Inflammatory macrophage (primary cell): Measurements from ENCODE around the gene XIRP2.
"Not testable (repeated sequence)": the region's sequence is repeated elsewhere in the genome, so short reads cannot be mapped to it uniquely, and the experiment has no call there.

Experiments used
- DNase-seq, 2 donors: peaks; one replicate each; pipeline ENCODE4 v3.0.0-alpha.2; 2020 to 2022

XIRP2 gene

GRCh38 chr2:167057446-167057845 lies 169.2 kb downstream of the XIRP2 start:
- no peak for DNase-seq

DNA sequence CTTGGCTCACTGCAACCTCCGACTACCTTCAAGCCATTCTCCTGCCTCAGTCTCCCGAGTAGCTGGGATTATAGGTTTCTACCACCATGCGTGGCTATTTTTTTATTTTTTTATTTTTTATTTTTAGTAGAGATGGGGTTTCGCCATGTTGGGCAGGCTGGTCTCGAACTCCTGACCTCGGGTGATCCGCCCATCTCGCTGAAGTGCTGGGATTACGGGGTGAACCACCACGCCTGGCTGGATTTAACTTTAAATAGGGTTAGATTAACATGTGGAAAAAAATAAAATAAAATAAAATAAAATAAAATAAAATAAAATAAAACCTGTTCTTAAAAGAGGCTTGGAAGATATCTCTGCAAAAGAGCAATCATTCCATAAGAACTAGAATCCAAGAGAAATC lies 170.9 kb downstream of the XIRP2 start:
- no peak for DNase-seq

DNA sequence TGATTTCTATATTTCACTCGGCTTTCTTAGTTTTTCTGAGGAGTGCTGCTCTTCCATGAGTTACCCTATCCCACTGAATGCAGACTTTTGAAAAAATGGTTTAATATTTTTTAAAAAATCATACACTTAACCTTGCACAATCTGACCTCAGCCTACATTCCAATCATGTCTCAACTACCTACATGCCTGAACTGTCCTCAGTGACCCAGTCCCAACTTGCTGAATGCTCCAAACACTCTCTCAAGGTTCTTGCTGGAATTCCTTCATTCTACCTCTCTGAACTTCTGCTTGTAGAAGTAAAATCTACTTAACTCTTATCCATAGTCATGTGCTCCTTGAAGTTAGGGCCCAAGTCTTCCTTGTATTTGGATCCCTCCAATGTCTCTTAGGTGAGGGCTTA lies 181.6 kb downstream of the XIRP2 start:
- no peak for DNase-seq

DNA sequence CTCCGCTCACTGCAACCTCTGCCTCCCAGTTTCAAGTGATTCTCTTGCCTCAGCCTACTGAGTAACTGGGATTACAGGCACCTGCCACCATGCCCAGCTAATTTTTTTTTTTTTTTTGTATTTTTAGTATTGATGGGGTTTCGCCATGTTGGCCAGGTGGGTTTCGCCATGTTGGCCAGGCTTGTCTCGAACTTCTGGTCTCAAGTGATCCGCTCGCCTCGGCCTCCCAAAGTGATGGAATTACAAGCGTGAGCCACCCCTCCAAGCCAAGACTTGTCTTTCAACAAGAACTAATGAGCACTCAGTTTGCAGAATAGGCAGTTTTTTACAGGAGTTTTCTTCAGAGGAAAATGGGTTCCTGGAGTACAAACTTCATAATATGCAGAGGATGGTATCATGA lies 187.4 kb downstream of the XIRP2 start:
- not testable (repeated sequence) for DNase-seq

GRCh38 chr2:167098931-167099330 lies 210.7 kb downstream of the XIRP2 start:
- DNase-seq, result not testable (repeated sequence)

DNA sequence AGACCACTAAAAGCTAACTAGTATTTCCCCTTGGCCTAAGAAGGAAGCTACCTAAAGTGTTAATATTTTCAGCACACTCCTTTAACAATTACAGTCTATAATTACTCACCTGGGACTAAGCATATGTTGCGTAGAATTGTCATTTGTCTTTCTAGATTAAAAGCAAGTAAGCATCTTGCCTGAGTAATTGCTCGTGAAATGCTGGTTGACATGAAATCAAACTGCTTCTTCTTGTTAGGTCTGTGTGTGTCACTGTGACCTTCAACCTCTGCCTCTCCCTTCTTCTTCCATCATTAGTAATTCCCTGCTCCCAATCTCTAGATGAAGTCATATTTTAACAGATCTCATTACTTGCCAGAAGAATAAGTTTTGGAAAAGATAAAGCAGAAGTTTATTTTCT lies 212.2 kb downstream of the XIRP2 start:
- DNase-seq, result no peak

GRCh38 chr2:167103028-167103756 lies 214.9 kb downstream of the XIRP2 start:
- no peak for DNase-seq

- DNase-seq, result no peak
Observed at GRCh38 chr2:167103757-167104133, 215.5 kb downstream of the XIRP2 start.

GRCh38 chr2:167104691-167105090 lies 216.4 kb downstream of the XIRP2 start:
- DNase-seq, result no peak

GRCh38 chr2:167109682-167110081 lies 221.4 kb downstream of the XIRP2 start:
- DNase-seq, result not testable (repeated sequence)

DNA sequence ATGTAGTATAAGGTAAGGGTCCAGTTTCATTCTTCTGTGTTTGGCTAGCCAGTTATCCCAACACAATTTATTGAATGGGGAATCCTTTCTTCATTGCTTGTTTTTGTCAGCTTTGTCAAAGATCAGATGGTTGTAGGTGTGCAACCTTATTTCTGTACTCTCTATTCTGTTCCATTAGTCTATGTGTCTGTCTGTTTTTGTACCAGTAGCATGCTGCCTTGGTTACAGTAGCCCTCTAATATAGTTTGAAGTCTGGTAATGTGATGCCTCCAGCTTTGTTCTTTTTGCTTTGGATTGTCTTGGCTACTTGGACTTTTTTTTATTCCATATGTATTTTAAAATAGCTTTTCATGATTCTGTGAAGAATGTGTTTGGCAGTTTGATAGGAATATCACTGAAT lies 222.1 kb downstream of the XIRP2 start:
- DNase-seq, result no peak

- no peak for DNase-seq
Observed at GRCh38 chr2:167114018-167114417, 225.7 kb downstream of the XIRP2 start.

GRCh38 chr2:167115541-167115940 lies 227.3 kb downstream of the XIRP2 start:
- DNase-seq, result no peak

- DNase-seq, result no peak
Observed at GRCh38 chr2:167122389-167122788, 234.1 kb downstream of the XIRP2 start.

DNA sequence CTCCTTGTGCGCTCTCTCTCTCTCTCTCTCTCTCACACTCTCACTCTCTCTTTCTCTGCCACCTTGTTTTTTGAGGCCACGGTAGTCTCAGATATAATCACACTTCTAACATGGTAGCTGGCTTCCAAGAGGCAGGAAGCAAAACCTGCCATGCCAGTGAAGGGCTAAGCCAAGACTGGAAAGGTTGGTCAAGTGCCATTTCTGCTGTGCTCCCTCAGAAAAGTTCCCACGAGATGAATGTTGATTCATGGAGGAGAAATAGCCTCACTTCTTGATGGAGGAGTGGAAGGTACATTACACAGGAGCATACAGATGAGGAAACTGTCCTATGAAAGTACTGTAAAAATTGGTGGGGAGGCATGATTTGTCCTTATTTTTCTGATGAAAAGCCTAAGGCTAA lies 237.9 kb downstream of the XIRP2 start:
- no peak for DNase-seq

DNA sequence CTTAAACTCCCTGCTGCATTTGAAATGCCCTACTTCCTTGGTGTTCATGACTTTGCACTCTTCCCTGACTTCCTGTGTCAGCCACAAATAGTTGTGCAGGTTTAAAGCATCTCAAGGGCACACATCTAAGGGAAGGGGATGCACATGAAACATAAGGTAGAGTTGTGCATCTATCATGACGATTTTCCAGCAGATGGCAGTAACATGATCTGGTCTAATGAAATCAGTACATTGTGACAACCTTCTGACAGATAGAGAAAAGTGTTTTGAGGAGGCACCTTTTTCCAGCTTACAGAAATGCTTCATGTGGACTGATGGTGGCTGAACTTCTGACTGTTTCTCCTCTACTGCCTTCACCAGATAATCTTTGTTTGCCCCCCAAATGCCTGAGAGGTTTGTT lies 238.9 kb downstream of the XIRP2 start:
- peak; percentile 7 to 13 for DNase-seq

- DNase-seq, result no peak
Observed at GRCh38 chr2:167128130-167128529, 239.8 kb downstream of the XIRP2 start.

- no peak for DNase-seq
Observed at GRCh38 chr2:167132066-167132465, 243.8 kb downstream of the XIRP2 start.

- DNase-seq, result no peak
Observed at GRCh38 chr2:167132906-167133555, 244.8 kb downstream of the XIRP2 start.

DNA sequence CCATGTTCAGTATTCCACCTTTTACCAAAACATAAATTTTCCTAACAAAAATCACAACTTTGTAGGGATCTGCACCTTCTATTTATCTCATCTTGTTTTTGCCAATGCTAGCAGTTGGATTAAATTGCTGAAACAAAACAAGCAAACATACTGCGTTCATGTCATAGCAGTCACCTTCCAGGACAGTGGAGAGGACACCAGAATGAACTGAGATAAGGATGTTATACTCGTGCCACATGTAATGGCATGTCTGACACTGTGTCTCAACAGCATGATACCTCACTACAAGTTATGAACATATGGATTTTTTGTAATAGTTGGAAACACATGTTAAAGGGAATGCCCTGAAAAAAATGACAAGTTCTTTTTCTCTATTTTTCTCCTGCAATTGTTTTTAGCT lies 245.3 kb downstream of the XIRP2 start:
- DNase-seq, result no peak

DNA sequence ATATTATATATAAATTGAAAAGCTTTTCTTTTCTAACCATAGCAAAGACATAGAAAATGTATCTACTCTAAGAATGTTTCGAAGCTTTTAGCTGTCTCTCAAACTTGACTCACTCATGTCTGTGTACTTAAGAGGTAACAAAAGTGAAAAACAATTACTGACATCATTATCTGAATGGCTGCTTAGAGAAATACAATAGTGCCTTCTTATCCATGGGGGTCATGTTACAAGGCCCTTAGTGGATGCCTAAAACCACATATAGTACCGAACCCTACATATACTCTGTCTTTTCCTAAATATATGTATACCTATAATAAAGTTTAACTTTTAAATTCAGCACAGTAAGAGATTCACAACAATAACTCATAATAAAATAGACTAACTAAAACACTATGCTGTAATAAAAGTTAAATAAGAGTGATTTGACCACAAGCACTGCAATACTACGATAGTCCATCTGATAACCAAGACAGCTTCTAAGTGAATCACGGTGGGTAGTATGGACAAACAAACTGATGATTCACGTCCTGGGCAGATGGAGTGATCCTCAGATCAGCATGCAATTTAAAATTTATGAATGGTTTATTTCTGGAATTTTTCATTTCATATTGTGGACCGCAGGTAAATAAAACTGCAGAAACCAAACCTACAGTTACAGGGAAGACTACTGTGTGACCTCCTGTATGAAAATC lies 246.2 kb downstream of the XIRP2 start:
- DNase-seq, result no peak

GRCh38 chr2:167135706-167136105 lies 247.4 kb downstream of the XIRP2 start:
- DNase-seq, result no peak

DNA sequence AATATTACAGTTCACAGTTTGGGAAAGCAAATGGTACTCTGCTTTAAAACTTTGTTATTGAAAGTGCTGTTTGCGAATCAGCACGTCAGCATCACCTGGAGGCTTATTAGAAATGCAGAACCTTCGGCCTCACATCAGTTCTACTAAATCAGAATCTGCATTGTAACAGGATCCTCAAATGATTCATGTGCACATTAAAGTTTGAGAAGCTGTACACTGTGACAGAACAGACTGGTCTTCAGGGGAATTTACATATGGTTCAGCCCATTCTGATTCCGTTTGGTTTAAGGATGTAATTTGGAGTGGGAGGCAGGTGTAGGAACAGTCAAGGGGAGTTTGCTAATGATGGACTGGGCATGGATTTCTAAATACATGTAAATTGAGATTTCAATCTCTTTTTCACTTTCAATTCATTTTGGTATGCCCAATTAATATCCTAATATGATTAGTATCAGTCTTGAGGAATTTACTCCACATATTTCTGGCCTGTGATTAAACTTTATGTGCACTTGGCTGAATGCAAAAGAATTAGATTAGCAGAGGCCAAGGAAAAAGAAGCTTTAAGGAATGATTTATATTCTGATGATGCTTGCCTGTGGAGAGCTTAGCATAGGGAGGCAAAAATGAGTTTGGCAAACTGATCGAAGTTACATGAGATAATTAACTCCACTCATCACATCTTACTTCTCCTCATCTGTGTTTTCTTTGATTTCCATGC lies 248.8 kb downstream of the XIRP2 start:
- DNase-seq, result no peak
